Small intestine (tissue), 7 donors: ENCODE results near the gene E4F1. TPM values are rescaled to one million over a fixed set of nuclear protein-coding genes. Genes with fewer than 3 reads are reported as not detected.
"Not testable (repeated sequence)": the region's sequence is repeated elsewhere in the genome, so short reads cannot be mapped to it uniquely, and the experiment has no call there.

Experiments
- DNase-seq, 2 donors: peaks; one replicate each; pipeline versions ENCODE4 v3.0.0 to v3.0.0-alpha.2; 2013
- FAIRE-seq: peaks from 2 replicates; lab custom pipeline; 2012; peaks lifted over from hg19 to GRCh38; lab: Jason Lieb, UNC
- H3K27ac ChIP-seq, 3 donors: one replicate each; pipeline ENCODE4 v1.5.1; 2013; ENCODE audit warnings: low read length in 2 of 3, mild to moderate bottlenecking in 2 of 3, control low read depth in 1 of 3, inconsistent platforms in 1 of 3, low read depth in 1 of 3, moderate library complexity in 1 of 3
- H3K27me3 ChIP-seq, 3 donors: one replicate each; pipeline ENCODE4 v1.6.1; 2013; ENCODE audit warnings: low read length in 3 of 3, inconsistent platforms in 1 of 3; ENCODE audit not compliant: control insufficient read depth in 3 of 3, insufficient read depth in 3 of 3
- H3K36me3 ChIP-seq, 3 donors: one replicate each; pipeline ENCODE4 v1.6.1; 2013; ENCODE audit warnings: low read length in 3 of 3, inconsistent platforms in 1 of 3, low read depth in 1 of 3, mild to moderate bottlenecking in 1 of 3, moderate library complexity in 1 of 3; ENCODE audit not compliant: control insufficient read depth in 3 of 3, insufficient read depth in 2 of 3
- H3K4me1 ChIP-seq, 3 donors: one replicate each; pipeline ENCODE4 v1.6.1; 2013; ENCODE audit warnings: low read length in 2 of 3, inconsistent platforms in 1 of 3, low read depth in 1 of 3, mild to moderate bottlenecking in 1 of 3, moderate library complexity in 1 of 3; ENCODE audit not compliant: control insufficient read depth in 3 of 3, insufficient read depth in 2 of 3
- H3K4me3 ChIP-seq, 3 donors: one replicate each; pipeline ENCODE4 v1.5.1; 2013; ENCODE audit warnings: low read length in 3 of 3, control low read depth in 1 of 3, inconsistent platforms in 1 of 3, low read depth in 1 of 3, mild to moderate bottlenecking in 1 of 3, moderate library complexity in 1 of 3
- H3K9me3 ChIP-seq, 2 donors: one replicate each; pipeline ENCODE4 v1.6.1; 2013; ENCODE audit warnings: low read depth in 1 of 2, low read length in 1 of 2; ENCODE audit not compliant: control insufficient read depth in 2 of 2, insufficient read depth in 1 of 2
- WGBS, 3 donors: extraction: QIAGEN DNeasy Blood & Tissue Kit; methylation state at CpG; one replicate each; pipeline ENCODE4 v1.1.7; 2013; 5-methylcytosine and 5-hydroxymethylcytosine counted together
- polyA plus RNA-seq, 4 donors: library from polyadenylated mRNA; stranded (reverse) in 3 of 4; unstranded in 1 of 4; fragments of 200-250 nt in 3 of 4; fragments of 120-200 nt in 1 of 4; gene quantifications; one replicate each; pipeline versions ENCODE4 v1.2.1 to v1.2.3, GENCODE V29; 2013
- donor health status: healthy with polysubstance abuse.
- donor health status: control.
- donor health status: control.
- donor health status: Bipolar disorder and iron deficiency.
- donor health status: healthy.

E4F1 gene
- polyA plus RNA-seq, 4 donors = 16.5 to 37.1 (median 22.8) TPM

GRCh38 chr16:2198283-2198682 lies 25.1 kb upstream of the E4F1 start:
- no peaks in the 10 kb centered on the region for H3K36me3 ChIP-seq
- H3K4me3 ChIP-seq = no peak overlapping the region
- H3K4me1 ChIP-seq = peaks cover 0 to 9% (median 0%) of the 10 kb centered on the region in 3 donors
- H3K27ac ChIP-seq = no peak overlapping the region
- H3K9me3 ChIP-seq = peaks cover 0 to 6% of the 10 kb centered on the region in 2 donors
- FAIRE-seq (no peak), DNase-seq (no peak)
- whole genome bisulfite sequencing, 3 donors = 47 to 61% (median 50%) methylated on average over 4 of the region's 4 CpGs
- H3K27me3 ChIP-seq = peaks cover 16 to 63% (median 26%) of the 10 kb centered on the region in 3 donors

- Histone ChIP-seq H3K9me3 (peaks cover 0 to 11% of the 10 kb centered on the region in 2 donors), H3K27ac (no peak overlapping the region), H3K27me3 (peaks cover 16 to 60% (median 26%) of the 10 kb centered on the region in 3 donors), H3K36me3 (no peaks in the 10 kb centered on the region), H3K4me3 (no peak overlapping the region), H3K4me1 (peaks cover 0 to 9% (median 0%) of the 10 kb centered on the region in 3 donors)
- FAIRE-seq (no peak), DNase-seq (no peak)
- WGBS, 3 donors = 69 to 75% (median 73%) methylated on average over 5 of the region's 5 CpGs
Observed at GRCh38 chr16:2199095-2199494, 24.3 kb upstream of the E4F1 start.

- DNase-seq (no peak), FAIRE-seq (no peak)
- H3K4me3 ChIP-seq = no peak overlapping the region
- 60 to 69% (median 64%) methylated on average over 14 of the region's 14 CpGs for WGBS, 3 donors
- H3K27me3 ChIP-seq = peaks cover 16 to 54% (median 24%) of the 10 kb centered on the region in 3 donors
- no peak overlapping the region for H3K27ac ChIP-seq
- peaks cover 0 to 11% (median under 1%) of the 10 kb centered on the region in 3 donors for H3K4me1 ChIP-seq
- H3K36me3 ChIP-seq = no peaks in the 10 kb centered on the region
- H3K9me3 ChIP-seq = peaks cover 0 to 11% of the 10 kb centered on the region in 2 donors
Observed at GRCh38 chr16:2199621-2200139, 23.7 kb upstream of the E4F1 start.

DNA sequence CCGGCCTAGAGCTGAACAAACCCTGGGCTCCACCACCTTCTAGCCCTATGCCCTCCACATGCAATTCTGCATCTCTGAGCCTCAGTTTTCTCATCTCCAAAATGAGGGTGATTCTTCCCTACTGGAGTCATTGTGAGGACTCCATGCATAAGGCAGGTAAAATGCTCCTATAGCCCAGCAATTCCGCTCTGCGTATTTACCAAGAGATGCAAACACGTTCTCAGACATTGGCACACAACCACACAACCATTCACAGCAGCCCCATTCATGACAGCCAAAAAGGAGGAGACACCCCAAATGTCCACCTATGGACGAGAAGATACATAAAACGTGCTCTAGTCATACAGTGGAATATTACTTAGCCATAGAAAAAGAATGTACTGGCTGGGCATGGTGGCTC lies 23.1 kb upstream of the E4F1 start:
- Histone ChIP-seq H3K27me3 (peaks cover 16 to 48% (median 18%) of the 10 kb centered on the region in 3 donors), H3K36me3 (no peaks in the 10 kb centered on the region), H3K4me3 (no peak overlapping the region), H3K27ac (no peak overlapping the region), H3K4me1 (peaks cover 0 to 8% (median 2%) of the 10 kb centered on the region in 3 donors), H3K9me3 (peaks cover 0 to 11% of the 10 kb centered on the region in 2 donors)
- 84 to 87% (median 84%) methylated on average over 6 of the region's 6 CpGs for WGBS, 3 donors
- FAIRE-seq (no peak), DNase-seq (no peak)

- not testable (repeated sequence) for H3K27ac ChIP-seq, FAIRE-seq, H3K4me1 ChIP-seq, H3K4me3 ChIP-seq, DNase-seq
- Histone ChIP-seq H3K9me3 (peaks cover 0 to 11% of the 10 kb centered on the region in 2 donors), H3K36me3 (peaks cover 0 to 19% (median 2%) of the 10 kb centered on the region in 3 donors), H3K27me3 (peaks cover 2 to 27% (median 5%) of the 10 kb centered on the region in 3 donors)
- 93 to 99% (median 93%) methylated on average over 8 of the region's 8 CpGs for WGBS, 3 donors
Observed at GRCh38 chr16:2203119-2203688, 20.2 kb upstream of the E4F1 start.

DNA sequence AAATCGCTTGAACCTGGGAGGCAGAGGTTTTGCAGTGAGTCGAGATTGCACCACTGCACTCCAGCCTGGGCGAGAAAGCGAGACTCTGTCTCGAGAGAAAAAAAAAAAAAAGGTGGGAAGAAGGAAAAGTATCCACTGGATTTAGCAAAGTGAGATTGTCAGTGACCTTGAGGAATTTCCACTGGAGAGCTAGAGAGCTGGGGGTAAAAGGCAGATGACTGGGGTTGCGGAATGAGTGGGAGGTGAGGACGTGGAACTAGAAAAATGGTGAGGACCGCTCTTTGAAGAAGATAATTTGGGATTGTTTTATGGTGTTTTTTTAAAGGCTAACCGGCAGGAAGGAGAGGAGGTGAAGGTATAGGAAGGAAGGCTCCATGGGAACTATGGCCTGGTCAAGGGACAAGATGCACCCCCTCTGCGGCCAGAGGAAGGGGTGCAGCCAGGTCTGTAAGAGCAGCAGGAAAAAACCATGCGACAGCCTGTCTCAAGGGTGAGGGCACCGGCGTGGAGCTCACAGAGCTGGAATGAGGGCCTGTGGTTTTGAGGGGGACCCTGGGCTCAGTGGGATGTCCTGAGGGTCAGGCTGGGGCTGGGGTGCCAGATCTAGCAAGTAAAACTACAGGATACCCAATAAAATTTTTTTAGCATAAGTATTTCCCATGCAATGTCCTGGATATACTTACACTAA lies 18.8 kb upstream of the E4F1 start:
- peak overlapping the region; percentile 71 to 90 (median 84) for H3K4me3 ChIP-seq
- DNase-seq = no peak
- H3K36me3 ChIP-seq = peaks cover 0 to 32% (median 2%) of the 10 kb centered on the region in 3 donors
- WGBS, 3 donors = 80 to 85% (median 80%) methylated on average over 13 of the region's 13 CpGs
- FAIRE-seq = no peak
- H3K27ac ChIP-seq = peak overlapping the region in 1 of 3 donors; percentile 97
- peaks cover 0 to 8% (median 2%) of the 10 kb centered on the region in 3 donors for H3K4me1 ChIP-seq
- H3K27me3 ChIP-seq = peaks cover 2 to 15% (median 2%) of the 10 kb centered on the region in 3 donors
- H3K9me3 ChIP-seq = peaks cover 0 to 11% of the 10 kb centered on the region in 2 donors

GRCh38 chr16:2205104-2205966 lies 18.1 kb upstream of the E4F1 start, which contains the start of gene MLST8:
MLST8 (plus strand) TSS chr16:2205454; CDS start chr16:2206086, 632 bp downstream.
- H3K4me3 ChIP-seq = peak within 1 kb of the TSS; percentile 71 to 90 (median 84)
- peak; percentile 85 to 97 for DNase-seq
- H3K27ac ChIP-seq = peak within 1 kb of the TSS; percentile 86 to 97 (median 96)
- peaks cover 0 to 8% (median 2%) of the 10 kb centered on the region in 3 donors for H3K4me1 ChIP-seq
- H3K36me3 ChIP-seq = peaks cover 0 to 40% (median 2%) of the 10 kb centered on the region in 3 donors
- FAIRE-seq = no peak
- peaks cover 0 to 10% of the 10 kb centered on the region in 2 donors for H3K9me3 ChIP-seq
- WGBS, 3 donors = 0 to 1% (median 1%) methylated on average over 67 to 93 of the region's 93 CpGs
- H3K27me3 ChIP-seq = peaks cover 0 to 7% (median under 1%) of the 10 kb centered on the region in 3 donors
